Psoas muscle (tissue), 8 donors: Measurements from ENCODE around the gene GINM1. TPM values are rescaled to one million over a fixed set of nuclear protein-coding genes. Genes with fewer than 3 reads are reported as not detected.
A peak's percentile ranks its signal among the peaks of the same experiment; 100 is the strongest.

Source experiments
- ATAC-seq, 4 donors: fragments of 200-7000 bp; cut with Tn5 transposase; one replicate each; pipeline ENCODE4 v1.9.1; 2020; ENCODE audit warnings: moderate library complexity in 3 of 4, mild to moderate bottlenecking in 2 of 4
- DNase-seq, 2 donors: peaks; one replicate each; pipeline ENCODE4 v3.0.0-alpha.2; 2020
- H3K27ac ChIP-seq: fragments of 200-600 bp; one replicate; pipeline ENCODE4 v1.8.0; 2022
- H3K27me3 ChIP-seq, 3 donors: fragments of 200-600 bp in 1 of 3; one replicate each; pipeline versions ENCODE4 v1.6.1 to v1.8.0; 2013 to 2022; ENCODE audit warnings: low read length in 2 of 3, mild to moderate bottlenecking in 2 of 3, moderate library complexity in 1 of 3; ENCODE audit not compliant: insufficient read depth in 3 of 3
- H3K36me3 ChIP-seq, 2 donors: fragments of 200-600 bp in 1 of 2; one replicate each; pipeline versions ENCODE4 v1.6.1 to v1.8.0; 2013 to 2022; ENCODE audit warnings: low read depth in 1 of 2, mild to moderate bottlenecking in 1 of 2, moderate library complexity in 1 of 2; ENCODE audit not compliant: insufficient read depth in 1 of 2
- H3K4me1 ChIP-seq: fragments of 200-600 bp; one replicate; pipeline ENCODE4 v1.8.0; 2022
- H3K4me3 ChIP-seq: fragments of 200-600 bp; one replicate; pipeline ENCODE4 v1.8.0; 2022; ENCODE audit warnings: mild to moderate bottlenecking
- H3K9me3 ChIP-seq: fragments of 200-600 bp; one replicate; pipeline ENCODE4 v1.8.0; 2022
- CTCF ChIP-seq: fragments of 200-600 bp; IDR thresholded peaks from one replicate; pipeline ENCODE4 v1.8.0; 2022; ENCODE audit warnings: antibody characterized with exemption
- WGBS, 3 donors: extraction: QIAGEN DNeasy Blood & Tissue Kit; methylation state at CpG; one replicate each; pipeline versions ENCODE4 v1.1.6 to v1.1.7; 2013; 5-methylcytosine and 5-hydroxymethylcytosine counted together
- intact Hi-C, 2 donors: fragments of 100-400 bp; cut with DNase I; formaldehyde crosslinking; loops; one replicate each; pipeline versions ENCODE4 v1.11.0 to v1.14.2; 2022
- long read RNA-seq, 2 donors: library from polyadenylated mRNA; unstranded; transcript quantifications; one replicate each; pipeline ENCODE4 v2.0.0, GENCODE V29; 2021
- polyA plus RNA-seq, 3 donors: library from polyadenylated mRNA; stranded (reverse); fragments of 200-250 nt; gene quantifications; one replicate each; pipeline ENCODE4 v1.2.3, GENCODE V29; 2013
- total RNA-seq, 4 donors: library from RNA; stranded (reverse); fragmentation: NEBNext Ultra II Directional in 2 of 4; extraction: Animal tissue kit (Norgen Biotek cat#: 25700) in 2 of 4; gene quantifications; one replicate each; pipeline versions ENCODE4 v1.2.1 to v1.2.4, GENCODE V29; 2021 to 2023
- donor health status: healthy with polysubstance abuse.
- donor health status: DM: no; HTN: no; CAD: no; lungs with moderate emphysema.
- donor health status: Bipolar disorder and iron deficiency.
- donor health status: healthy.
- donor health status: DM: yes; HTN: yes; CAD: no.
- donor health status: DM: no; HTN: no; CAD: no.
- donor health status: DM: no; HTN: no; CAD: no.
- donor health status: DM: yes; HTN: yes; CAD: no.

Gene GINM1
- total RNA-seq: 10 to 100 TPM; 26.8 to 39.0 (median 30.5) TPM
- 10 to 100 TPM; 25.9 to 35.6 (median 30.7) TPM for polyA plus RNA-seq
- long read RNA-seq, donor 1, transcript GINM1-201 (8 exons, 2,024 nt): major isoform, 42 of 45 reads
- long read RNA-seq, donor 1, partial matches to known transcripts: 0 of 45 reads
- long read RNA-seq, donor 1, other reads (novel, unspliced or antisense): 3 of 45 reads
- long read RNA-seq, donor 2, transcript GINM1-201 (8 exons, 2,024 nt): major isoform, 56 of 74 reads
- long read RNA-seq, donor 2, partial matches to known transcripts: 0 of 74 reads
- long read RNA-seq, donor 2, other reads (novel, unspliced or antisense): 18 of 74 reads

GRCh38 chr6:149565527-149566409 is at the start of gene GINM1:
TSS of gene GINM1 (plus strand) at chr6:149566375. CDS start at chr6:149566415, 40 bp downstream.
- peak within 1 kb of the TSS; percentile 97 for H3K4me3 ChIP-seq
- H3K27me3 ChIP-seq: no peaks in the 10 kb centered on the region
- intact Hi-C loops: loop anchor here (5.0 to 10.0 kb wide), 2 partner anchors 82 to 149 kb away; partner anchors contain the start of genes LATS1 (in 2 of the 2) and KATNA1 (in 1 of the 2)
- DNase-seq: peak; percentile 93 to 97
- TF ChIP-seq CTCF: peak; percentile 68
- WGBS, 3 donors: 0 to 1% (median 1%) methylated on average over 35 to 55 of the region's 59 CpGs
- H3K9me3 ChIP-seq: no peaks in the 10 kb centered on the region
- H3K4me1 ChIP-seq: peaks cover 17% of the 10 kb centered on the region
- no peaks in the 10 kb centered on the region for H3K36me3 ChIP-seq
- peak; percentile 94 to 95 (median 94) for ATAC-seq
- peak within 1 kb of the TSS; percentile 96 for H3K27ac ChIP-seq

- no peak for ATAC-seq
- 93 to 96% (median 94%) methylated on average over 5 of the region's 5 CpGs for WGBS, 3 donors
- intact Hi-C loops: no loop called here
These were observed 36.5 kb upstream of the GINM1 start for GRCh38 chr6:149529650-149530049.

GRCh38 chr6:149534742-149535141 is 31.4 kb upstream of the GINM1 start:
- WGBS, 3 donors: 93 to 100% (median 98%) methylated on average over 1 of the region's 1 CpG
- no peak for DNase-seq
- Histone ChIP-seq H3K36me3 (peaks cover 7 to 100% of the 10 kb centered on the region in 2 donors), H3K27me3 (no peaks in the 10 kb centered on the region), H3K9me3 (no peaks in the 10 kb centered on the region), H3K4me3 (no peak overlapping the region), H3K4me1 (no peaks in the 10 kb centered on the region), H3K27ac (no peak overlapping the region)
- no peak for TF ChIP-seq CTCF
- intact Hi-C loops: no loop called here
- no peak for ATAC-seq

More at GRCh38 chr6:149529650-149530049, 36.5 kb upstream of the GINM1 start:
- H3K36me3 ChIP-seq: peaks cover 5 to 100% of the 10 kb centered on the region in 2 donors
- H3K9me3 ChIP-seq: no peaks in the 10 kb centered on the region
- DNase-seq: no peak
- H3K27me3 ChIP-seq: no peaks in the 10 kb centered on the region
- TF ChIP-seq CTCF: no peak
- H3K4me1 ChIP-seq: no peaks in the 10 kb centered on the region
- no peak overlapping the region for H3K4me3 ChIP-seq
- H3K27ac ChIP-seq: no peak overlapping the region

- 71 to 79% (median 72%) methylated on average over 2 of the region's 2 CpGs for WGBS, 3 donors
- ATAC-seq: no peak
- H3K27me3 ChIP-seq: no peaks in the 10 kb centered on the region
- intact Hi-C loops: no loop called here
- peaks cover 28% of the 10 kb centered on the region for H3K4me1 ChIP-seq
- H3K36me3 ChIP-seq: peaks cover 2 to 49% of the 10 kb centered on the region in 2 donors
- H3K4me3 ChIP-seq: no peak overlapping the region
- no peak overlapping the region for H3K27ac ChIP-seq
- no peak for DNase-seq
- H3K9me3 ChIP-seq: no peaks in the 10 kb centered on the region
- no peak for TF ChIP-seq CTCF
These were observed 25.0 kb upstream of the GINM1 start for GRCh38 chr6:149541139-149541538.
